GM19452 (cell line): ENCODE results near the gene SKAP1.
"Not testable (repeated sequence)": the region's sequence is repeated elsewhere in the genome, so short reads cannot be mapped to it uniquely, and the experiment has no call there.

Experiments used
- ATAC-seq: cut with Tn5 transposase; IDR thresholded peaks from one replicate; pipeline ENCODE4 v1.9.1; 2021; ENCODE audit not compliant: unreplicated experiment

SKAP1 gene

GRCh38 chr17:48416971-48417370, 13.0 kb downstream of the SKAP1 start:
- ATAC-seq = no peak

GRCh38 chr17:48413613-48414405, 16.2 kb downstream of the SKAP1 start:
- ATAC-seq = no peak

GRCh38 chr17:48412841-48413240, 17.2 kb downstream of the SKAP1 start:
- no peak for ATAC-seq

GRCh38 chr17:48410821-48411220, 19.2 kb downstream of the SKAP1 start:
- ATAC-seq = not testable (repeated sequence)

DNA sequence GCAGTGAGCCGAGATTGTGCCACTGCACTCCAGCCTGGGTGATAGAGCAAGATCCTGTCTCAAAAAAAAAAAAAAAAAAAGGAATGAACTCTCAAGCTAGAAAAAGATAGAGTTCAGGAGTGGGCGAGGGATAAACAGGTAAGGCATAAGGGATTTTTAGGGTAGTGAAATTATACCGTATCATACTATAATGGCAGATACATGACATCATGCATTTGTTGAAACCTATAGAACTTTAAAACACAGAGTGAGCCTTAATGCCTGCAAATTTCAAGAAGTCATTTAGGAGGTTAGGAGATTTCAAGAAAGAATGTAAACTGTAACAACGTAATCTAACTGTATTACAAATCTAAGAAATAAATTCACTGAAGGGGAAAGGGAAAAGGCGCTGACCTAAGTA, 20.4 kb downstream of the SKAP1 start:
- ATAC-seq = no peak

DNA sequence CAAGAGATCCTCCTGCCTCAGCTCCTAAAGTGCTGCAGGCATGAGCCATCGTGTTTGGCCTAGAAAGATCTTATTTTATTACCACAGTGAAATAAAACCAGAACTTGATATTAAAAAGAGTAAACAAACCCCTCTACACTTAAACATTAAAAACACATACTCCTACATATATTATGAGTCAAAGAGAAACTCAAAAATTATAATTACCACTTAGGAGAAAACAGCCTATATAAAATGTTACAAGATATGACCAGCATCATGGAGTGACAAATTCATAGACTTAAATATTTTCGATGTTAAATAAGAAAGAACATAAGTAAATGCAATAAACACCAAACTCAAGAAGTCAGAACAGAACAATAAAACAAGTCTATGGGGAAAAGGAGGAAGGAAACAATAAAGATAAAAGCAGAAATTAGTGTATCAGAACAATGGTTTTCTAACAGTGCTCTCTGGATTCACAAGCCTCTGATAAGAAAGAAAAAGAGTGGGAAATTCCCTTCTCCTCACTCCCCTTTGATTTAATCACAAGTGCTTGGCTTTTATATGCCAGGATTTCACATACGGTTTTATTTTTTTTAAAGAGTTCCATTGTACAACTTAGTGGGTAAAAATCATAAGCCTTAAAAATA, 23.0 kb downstream of the SKAP1 start:
- ATAC-seq = no peak

- ATAC-seq = no peak
Measured at GRCh38 chr17:48394821-48395220, 35.2 kb downstream of the SKAP1 start.

GRCh38 chr17:48393283-48393682, 36.7 kb downstream of the SKAP1 start:
- no peak for ATAC-seq

- ATAC-seq = no peak
Measured at GRCh38 chr17:48392857-48393256, 37.2 kb downstream of the SKAP1 start.

DNA sequence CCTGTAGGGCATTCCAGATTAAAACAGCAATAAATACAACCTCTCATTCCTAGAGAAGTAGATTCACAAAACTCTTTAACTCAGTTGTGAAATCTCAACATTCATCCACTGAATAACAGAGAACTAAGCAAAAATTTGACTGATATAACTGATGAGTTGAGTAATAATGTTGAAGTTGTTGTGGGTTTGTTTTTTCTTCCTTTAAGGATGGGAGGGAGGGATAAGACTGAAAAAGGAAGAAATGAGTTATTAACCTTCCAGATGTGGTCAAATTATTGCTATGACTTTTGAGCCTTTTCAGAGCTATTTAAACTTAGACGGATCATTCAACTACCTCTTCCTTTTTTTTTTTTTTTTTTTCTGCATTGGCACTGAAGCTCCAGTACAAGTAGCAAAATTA, 38.6 kb downstream of the SKAP1 start:
- no peak for ATAC-seq

DNA sequence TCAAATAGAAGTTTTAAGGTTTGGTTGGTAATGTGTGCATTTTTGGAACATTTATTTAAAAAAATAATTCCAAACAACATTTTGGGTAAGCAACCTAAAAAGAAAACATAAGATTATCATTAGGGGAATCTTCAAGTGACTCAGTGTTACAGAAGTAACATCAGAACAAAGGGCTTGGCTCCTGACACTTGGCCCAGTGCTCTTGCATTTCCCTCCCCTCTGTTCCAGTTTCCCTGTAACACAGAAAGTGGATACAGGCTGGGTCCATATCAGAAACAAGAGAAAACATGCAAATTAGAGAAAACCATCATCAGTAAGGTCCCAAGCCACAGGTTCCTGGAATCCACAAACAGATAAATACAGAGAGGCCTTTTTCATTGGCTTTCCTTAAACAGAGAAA, 40.1 kb downstream of the SKAP1 start:
- no peak for ATAC-seq

- no peak for ATAC-seq
Measured at GRCh38 chr17:48388955-48389743, 40.9 kb downstream of the SKAP1 start.

DNA sequence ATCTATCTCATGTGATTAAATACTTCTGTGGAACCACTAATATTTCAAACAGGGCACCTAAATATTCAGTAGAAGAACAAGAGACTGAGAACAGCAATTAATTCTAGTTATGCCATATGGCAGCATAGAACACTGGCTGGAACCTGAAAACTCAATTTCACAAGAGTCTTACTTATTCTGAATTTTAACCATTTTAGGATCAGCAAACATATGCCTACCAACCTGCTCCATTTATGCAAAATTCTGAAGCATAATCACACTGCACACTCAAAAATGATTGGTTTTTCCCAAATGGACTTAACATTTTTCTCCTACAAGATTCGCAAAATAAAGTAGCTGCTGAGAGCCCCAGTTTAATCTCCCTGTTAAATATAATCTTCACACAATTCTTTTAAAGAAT, 43.2 kb downstream of the SKAP1 start:
- ATAC-seq = no peak

GRCh38 chr17:48385319-48385718, 44.7 kb downstream of the SKAP1 start:
- no peak for ATAC-seq

DNA sequence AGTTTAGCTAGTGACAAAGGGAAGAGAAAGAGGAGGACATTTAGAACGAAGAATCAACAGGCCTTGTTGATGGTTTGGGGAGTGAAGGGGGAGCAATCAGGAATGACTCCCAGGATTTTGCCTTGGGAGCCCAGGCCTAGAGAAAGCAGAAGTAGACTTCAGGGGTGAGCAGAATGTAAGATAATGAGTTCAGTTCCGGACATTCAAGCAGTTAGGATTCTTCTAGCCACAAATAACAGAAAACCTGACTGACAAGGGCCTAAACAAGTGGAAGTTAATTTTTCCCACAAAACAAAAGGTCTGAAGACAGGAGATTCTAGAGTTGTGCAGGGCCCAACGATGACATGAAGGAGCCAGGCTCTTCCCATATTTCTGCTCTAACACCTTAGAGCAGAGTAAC, 45.9 kb downstream of the SKAP1 start:
- ATAC-seq = no peak

GRCh38 chr17:48382989-48383388, 47.0 kb downstream of the SKAP1 start:
- ATAC-seq = no peak

- ATAC-seq = no peak
Measured at GRCh38 chr17:48378708-48379392, 51.2 kb downstream of the SKAP1 start.

- ATAC-seq = no peak
Measured at GRCh38 chr17:48378238-48378637, 51.8 kb downstream of the SKAP1 start.

- ATAC-seq = no peak
Measured at GRCh38 chr17:48376682-48377325, 53.2 kb downstream of the SKAP1 start.

DNA sequence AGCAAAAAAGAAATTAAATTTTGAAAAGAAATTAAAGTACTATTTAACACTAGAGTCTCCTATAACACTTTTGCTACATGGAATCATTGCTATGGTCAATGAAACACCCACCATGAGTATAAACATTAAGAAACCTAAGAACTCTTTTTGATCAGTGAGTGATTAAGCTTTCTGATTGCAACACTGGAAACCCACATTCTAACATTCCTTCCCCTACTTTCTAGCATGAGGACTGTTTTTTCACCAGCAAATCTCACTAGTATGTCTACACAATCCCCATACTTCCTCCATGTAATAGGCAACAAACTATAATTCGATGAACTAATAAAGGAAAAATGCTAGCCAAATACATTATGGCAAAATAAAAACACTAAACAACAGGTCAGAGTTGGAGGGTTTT, 54.7 kb downstream of the SKAP1 start:
- ATAC-seq = no peak
